Glomerular endothelial cell (primary cell): ENCODE measurements around the gene PGAM1. TPM values are rescaled to one million over a fixed set of nuclear protein-coding genes. Genes with fewer than 3 reads are reported as not detected.
A peak's percentile ranks its signal among the peaks of the same experiment; 100 is the strongest.
"Not testable (repeated sequence)": the region's sequence is repeated elsewhere in the genome, so short reads cannot be mapped to it uniquely, and the experiment has no call there.

ENCODE experiments used
- DNase-seq: peaks from one replicate; pipeline ENCODE4 v3.0.0-alpha.2; 2011; ENCODE audit warnings: low read depth, low spot score; ENCODE audit errors: extremely low read depth
- total RNA-seq: library from RNA; depleted of rRNA; stranded (reverse); fragments of >200 nt; gene quantifications from 2 replicates; pipeline ENCODE4 v1.2.3, GENCODE V29; 2015

Gene PGAM1
- 414 and 482 TPM in 2 replicates for total RNA-seq

- DNase-seq: peak; percentile 61
Observed at GRCh38 chr10:97425964-97426775, at the start of gene PGAM1. Gene PGAM1, plus strand, starts transcription at chr10:97426191. Its CDS starts 117 bp downstream, at chr10:97426308.

- DNase-seq: no peak
Observed at GRCh38 chr10:97376413-97376812, 49.6 kb upstream of the PGAM1 start.

GRCh38 chr10:97378933-97379921, 46.8 kb upstream of the PGAM1 start:
- DNase-seq: no peak

- no peak for DNase-seq
Observed at GRCh38 chr10:97380516-97380915, 45.5 kb upstream of the PGAM1 start.

- DNase-seq: no peak
Observed at GRCh38 chr10:97381626-97382025, 44.4 kb upstream of the PGAM1 start.

- DNase-seq: no peak
Observed at GRCh38 chr10:97383159-97383558, 42.8 kb upstream of the PGAM1 start.

- no peak for DNase-seq
Observed at GRCh38 chr10:97384156-97384555, 41.8 kb upstream of the PGAM1 start.

GRCh38 chr10:97384641-97385040, 41.4 kb upstream of the PGAM1 start:
- DNase-seq: no peak

GRCh38 chr10:97385565-97385964, 40.4 kb upstream of the PGAM1 start:
- no peak for DNase-seq

GRCh38 chr10:97388152-97388551, 37.8 kb upstream of the PGAM1 start:
- DNase-seq: no peak

GRCh38 chr10:97390091-97390490, 35.9 kb upstream of the PGAM1 start:
- DNase-seq: no peak

GRCh38 chr10:97393034-97393573, 32.9 kb upstream of the PGAM1 start:
- no peak for DNase-seq

- no peak for DNase-seq
Observed at GRCh38 chr10:97396056-97396455, 29.9 kb upstream of the PGAM1 start.

GRCh38 chr10:97399843-97400545, 26.0 kb upstream of the PGAM1 start:
- no peak for DNase-seq

GRCh38 chr10:97400665-97401454, 25.1 kb upstream of the PGAM1 start, which contains the start of gene RRP12:
Gene RRP12, minus strand, starts transcription at chr10:97401340. Its CDS starts 109 bp downstream, at chr10:97401231.
- DNase-seq: peak; percentile 98

GRCh38 chr10:97401455-97401919, 24.5 kb upstream of the PGAM1 start:
- no peak for DNase-seq

GRCh38 chr10:97404044-97404443, 21.9 kb upstream of the PGAM1 start:
- DNase-seq: no peak

- no peak for DNase-seq
Observed at GRCh38 chr10:97406064-97406463, 19.9 kb upstream of the PGAM1 start.

GRCh38 chr10:97406483-97406882, 19.5 kb upstream of the PGAM1 start:
- DNase-seq: not testable (repeated sequence)
